ENCODE data around the gene TOR3A.

The TOR3A gene

DNA sequence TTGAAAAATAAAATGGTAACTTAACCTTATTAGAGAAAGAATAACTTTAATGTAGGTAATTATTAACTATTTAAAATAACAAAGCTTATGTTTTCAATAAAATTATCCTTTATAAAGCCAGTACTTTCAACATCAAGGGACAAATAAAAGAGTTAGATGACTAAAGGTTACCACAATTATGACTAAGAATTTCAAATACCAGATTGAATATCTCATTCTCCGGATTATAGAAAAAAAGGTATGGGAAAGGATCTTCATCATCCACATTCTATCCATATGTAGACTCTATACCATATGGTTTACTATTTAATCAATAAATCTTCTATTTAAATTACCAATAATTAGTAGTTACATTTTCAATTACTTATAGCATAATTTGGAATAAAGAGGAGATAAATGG is 62.8 kb downstream of the TOR3A start:
- TF ChIP-seq, protein P1, sequence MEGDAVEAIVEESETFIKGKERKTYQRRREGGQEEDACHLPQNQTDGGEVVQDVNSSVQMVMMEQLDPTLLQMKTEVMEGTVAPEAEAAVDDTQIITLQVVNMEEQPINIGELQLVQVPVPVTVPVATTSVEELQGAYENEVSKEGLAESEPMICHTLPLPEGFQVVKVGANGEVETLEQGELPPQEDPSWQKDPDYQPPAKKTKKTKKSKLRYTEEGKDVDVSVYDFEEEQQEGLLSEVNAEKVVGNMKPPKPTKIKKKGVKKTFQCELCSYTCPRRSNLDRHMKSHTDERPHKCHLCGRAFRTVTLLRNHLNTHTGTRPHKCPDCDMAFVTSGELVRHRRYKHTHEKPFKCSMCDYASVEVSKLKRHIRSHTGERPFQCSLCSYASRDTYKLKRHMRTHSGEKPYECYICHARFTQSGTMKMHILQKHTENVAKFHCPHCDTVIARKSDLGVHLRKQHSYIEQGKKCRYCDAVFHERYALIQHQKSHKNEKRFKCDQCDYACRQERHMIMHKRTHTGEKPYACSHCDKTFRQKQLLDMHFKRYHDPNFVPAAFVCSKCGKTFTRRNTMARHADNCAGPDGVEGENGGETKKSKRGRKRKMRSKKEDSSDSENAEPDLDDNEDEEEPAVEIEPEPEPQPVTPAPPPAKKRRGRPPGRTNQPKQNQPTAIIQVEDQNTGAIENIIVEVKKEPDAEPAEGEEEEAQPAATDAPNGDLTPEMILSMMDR (IDR thresholded peaks at IDR 0.05; ENCODE audit: control insufficient read depth, insufficient read depth, low read depth, low read length, missing control alignments): no peak
- no peak overlapping the region for H3K4me3 ChIP-seq (ENCODE audit: control insufficient read depth, low read depth, low read length)
- DNase-seq (ENCODE audit: low read depth): no peak

DNA sequence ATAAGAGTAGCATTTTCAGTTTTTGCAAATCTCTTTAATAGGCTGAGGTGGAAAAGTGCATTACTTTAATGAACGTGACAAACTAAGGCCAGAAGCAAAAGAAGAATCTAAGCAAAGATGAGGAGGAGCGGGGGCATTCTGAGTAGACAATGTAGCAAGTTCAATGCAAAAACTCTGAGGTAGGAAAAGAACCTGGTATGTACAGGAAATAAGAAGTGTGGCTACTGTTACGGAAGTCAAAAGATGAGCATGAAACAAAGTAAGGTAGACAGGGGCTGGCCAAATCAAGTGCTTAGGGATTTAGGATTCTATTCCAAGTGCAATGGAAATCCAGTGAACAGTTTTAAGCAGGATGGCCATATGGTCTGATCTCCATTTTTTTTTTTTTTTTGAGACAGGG is 63.7 kb downstream of the TOR3A start:
- TF ChIP-seq, protein P1 (IDR thresholded peaks at IDR 0.05; ENCODE audit: control insufficient read depth, insufficient read depth, low read depth, low read length, missing control alignments): no peak
- DNase-seq (ENCODE audit: low read depth): no peak
- H3K4me3 ChIP-seq (ENCODE audit: control insufficient read depth, low read depth, low read length): no peak overlapping the region
